Skeletal muscle cell (primary cell): ENCODE measurements around the gene PIP5K1B.
A peak's percentile ranks its signal among the peaks of the same experiment; 100 is the strongest.

ENCODE experiments used
- DNase-seq: peaks from one replicate; pipeline ENCODE4 v3.0.0-alpha.2; 2010; ENCODE audit warnings: low read depth
- H3K4me3 ChIP-seq: 2 replicates; pipeline ENCODE4 v1.5.1; 2011; ENCODE audit warnings: low read depth, mild to moderate bottlenecking, control low read depth, low read length, moderate library complexity

PIP5K1B gene

DNA sequence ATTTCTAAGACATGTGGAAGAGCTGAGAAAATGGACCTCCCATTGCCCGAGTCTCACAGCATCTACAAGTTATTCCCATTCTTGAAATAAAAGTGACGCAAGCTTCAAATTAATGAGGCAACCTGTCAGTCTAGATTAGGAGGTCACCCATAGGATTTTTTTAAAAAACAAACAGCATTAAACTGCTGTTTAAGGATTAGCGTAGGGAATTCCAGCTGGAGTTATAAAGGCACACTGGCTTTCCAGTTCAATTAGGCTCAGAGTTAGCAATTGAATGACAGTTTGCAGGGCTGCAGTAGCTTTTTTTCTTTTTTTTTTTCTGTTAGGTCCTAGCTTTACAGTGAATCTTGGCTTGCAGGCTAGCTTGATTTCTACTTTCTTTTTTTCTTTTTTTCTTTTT lies 292.6 kb downstream of the PIP5K1B start:
- no peak for DNase-seq
- no peak overlapping the region for H3K4me3 ChIP-seq

- H3K4me3 ChIP-seq: no peak overlapping the region
- DNase-seq: no peak
Observed at GRCh38 chr9:68998385-68998784, 293.3 kb downstream of the PIP5K1B start.

GRCh38 chr9:68998812-68999211 lies 293.8 kb downstream of the PIP5K1B start:
- DNase-seq: no peak
- no peak overlapping the region for H3K4me3 ChIP-seq

- no peak overlapping the region for H3K4me3 ChIP-seq
- peak; percentile 28 for DNase-seq
Observed at GRCh38 chr9:68999393-69000105, 294.5 kb downstream of the PIP5K1B start.

GRCh38 chr9:69001921-69002320 lies 296.9 kb downstream of the PIP5K1B start:
- no peak overlapping the region for H3K4me3 ChIP-seq
- DNase-seq: no peak

DNA sequence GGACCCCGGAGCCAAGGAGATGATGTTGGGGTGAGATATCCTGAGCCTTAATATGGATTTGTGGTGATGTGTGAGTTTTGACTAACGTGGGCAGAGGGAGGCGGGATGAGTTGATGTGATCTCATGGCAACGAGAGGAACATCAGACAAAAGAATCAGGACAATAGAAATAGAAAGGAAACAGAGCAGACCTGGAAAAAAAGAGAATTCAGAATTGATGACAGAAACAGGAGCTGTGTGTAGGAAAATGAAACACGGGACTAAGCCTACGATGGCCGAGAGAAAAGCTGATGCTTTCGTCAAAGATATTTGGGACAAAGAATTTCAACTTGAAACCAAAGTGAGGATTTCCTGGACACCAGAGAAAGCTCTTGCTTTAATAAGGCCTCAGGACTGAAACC lies 298.0 kb downstream of the PIP5K1B start:
- no peak overlapping the region for H3K4me3 ChIP-seq
- no peak for DNase-seq

DNA sequence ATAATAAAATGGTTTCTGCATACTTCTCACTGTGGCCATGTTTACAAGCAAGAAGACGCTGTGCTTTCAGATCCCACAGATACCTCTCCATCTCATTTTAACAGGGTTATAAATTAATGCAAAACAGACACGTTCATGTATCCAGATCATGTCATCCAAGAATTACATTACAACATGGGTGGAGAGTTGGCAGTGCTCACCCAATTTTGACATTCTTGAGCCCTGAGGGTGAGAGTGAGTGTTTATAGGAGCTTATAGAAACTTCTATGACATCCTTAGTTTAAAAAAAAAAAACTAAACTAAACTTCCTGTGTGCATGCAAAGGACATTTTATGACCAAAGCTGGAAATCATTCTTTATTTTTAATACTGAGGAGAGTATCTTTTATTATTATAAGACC lies 299.8 kb downstream of the PIP5K1B start:
- no peak overlapping the region for H3K4me3 ChIP-seq
- no peak for DNase-seq

- DNase-seq: no peak
- no peak overlapping the region for H3K4me3 ChIP-seq
Observed at GRCh38 chr9:69009708-69010107, 304.7 kb downstream of the PIP5K1B start.

DNA sequence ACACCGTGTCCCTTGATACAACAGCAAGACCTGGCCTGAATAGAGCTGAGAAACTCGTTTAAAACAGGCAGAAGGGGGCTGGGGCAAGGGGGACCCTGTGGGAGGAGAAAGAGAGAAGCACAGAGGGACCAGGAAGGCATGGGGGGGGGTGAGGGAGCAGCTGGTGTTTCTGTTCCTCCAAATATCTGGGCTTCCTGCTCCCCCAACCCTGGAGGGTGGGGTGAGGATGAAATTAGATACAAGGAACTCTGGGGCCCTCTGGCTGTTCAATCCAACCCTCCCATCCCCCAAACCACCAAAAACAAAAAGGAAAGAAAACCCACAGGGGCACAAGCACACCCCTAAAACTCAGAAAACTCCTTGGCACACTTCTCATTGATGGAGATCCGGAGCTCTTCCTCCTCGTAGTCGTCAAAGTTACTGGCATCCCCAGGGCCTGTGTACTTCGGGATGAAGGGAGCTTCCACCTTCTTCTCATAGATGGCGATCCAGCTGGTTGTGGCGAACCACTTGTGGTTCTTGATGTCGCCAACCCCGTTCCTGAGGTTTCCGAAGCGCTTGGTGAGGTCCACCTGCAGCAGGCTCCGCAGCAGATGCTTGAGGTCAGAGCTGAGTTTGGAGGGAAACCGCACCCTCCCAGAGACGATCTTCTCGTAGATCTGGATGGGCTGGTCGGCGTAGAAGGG lies 307.8 kb downstream of the PIP5K1B start:
- DNase-seq: no peak
- H3K4me3 ChIP-seq: no peak overlapping the region

GRCh38 chr9:69013382-69013727 lies 308.3 kb downstream of the PIP5K1B start:
- no peak overlapping the region for H3K4me3 ChIP-seq
- DNase-seq: no peak

GRCh38 chr9:69014013-69014412 lies 309.0 kb downstream of the PIP5K1B start, which contains the start of gene PRKACG:
Gene PRKACG, minus strand, starts transcription at chr9:69014113. Its CDS starts 21 bp downstream, at chr9:69014092.
- DNase-seq: no peak
- no peak within 1 kb of the TSS for H3K4me3 ChIP-seq

DNA sequence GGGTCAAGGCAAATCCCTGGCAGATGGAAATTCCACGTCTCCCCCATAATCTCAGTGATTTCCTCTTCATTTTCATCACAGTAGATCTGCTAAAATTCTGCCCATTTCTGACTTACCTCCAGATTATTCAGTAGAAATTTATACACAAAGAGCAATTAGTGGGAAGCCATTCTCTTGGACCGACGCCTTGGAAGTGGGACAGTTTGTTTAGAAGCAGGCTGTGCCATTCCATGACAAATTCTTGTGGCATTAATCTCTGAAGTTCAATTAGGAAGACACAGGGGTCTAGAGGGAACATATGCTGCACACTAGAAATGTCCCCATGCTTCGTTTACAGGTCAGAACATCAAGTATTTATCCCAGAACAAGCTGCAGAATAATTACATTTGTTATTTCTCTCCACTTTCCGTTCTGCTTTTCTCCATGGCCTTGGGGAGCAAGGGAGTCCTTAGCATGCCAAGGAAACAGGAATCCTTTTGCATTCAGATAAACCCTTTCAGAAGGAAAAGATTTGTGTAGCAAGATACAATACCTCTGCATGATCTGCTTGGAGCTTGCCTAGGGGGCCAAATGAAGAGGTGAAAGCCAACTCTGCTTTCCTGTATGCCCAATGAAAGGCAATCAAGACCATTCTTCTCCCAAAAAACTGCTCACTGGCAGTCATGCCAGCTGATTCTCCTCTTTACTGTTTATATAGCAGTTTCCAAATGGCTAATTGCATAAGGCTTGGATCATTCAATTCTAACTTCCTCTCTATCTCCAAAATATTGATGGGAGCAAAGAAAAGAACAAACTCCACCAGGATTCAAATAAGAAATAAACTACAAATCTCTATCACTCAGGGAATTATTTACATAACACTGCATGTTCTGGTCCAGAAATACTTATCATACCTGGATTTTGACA lies 311.4 kb downstream of the PIP5K1B start:
- no peak for DNase-seq
- no peak overlapping the region for H3K4me3 ChIP-seq

- H3K4me3 ChIP-seq: no peak overlapping the region
- no peak for DNase-seq
Observed at GRCh38 chr9:69018737-69019136, 313.7 kb downstream of the PIP5K1B start.

DNA sequence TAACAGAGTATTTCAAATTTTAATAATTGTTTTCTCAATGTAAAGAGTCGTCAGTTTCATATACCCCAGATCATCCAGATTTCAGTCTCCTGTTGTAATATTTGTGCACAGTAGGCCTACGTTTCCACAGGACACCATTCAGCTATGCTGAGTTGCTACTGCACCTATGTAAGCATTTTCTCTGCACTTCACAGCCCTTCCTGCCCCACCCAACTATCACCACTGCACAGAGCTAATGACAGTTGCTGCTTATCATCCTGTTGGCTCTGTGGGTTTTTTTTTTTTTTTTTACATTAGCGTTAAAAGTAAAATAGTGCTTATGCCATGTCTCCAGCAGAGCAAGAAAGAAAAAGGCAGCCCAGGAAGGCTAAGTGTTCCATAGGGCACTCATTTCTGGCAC lies 314.8 kb downstream of the PIP5K1B start:
- H3K4me3 ChIP-seq: no peak overlapping the region
- DNase-seq: no peak

DNA sequence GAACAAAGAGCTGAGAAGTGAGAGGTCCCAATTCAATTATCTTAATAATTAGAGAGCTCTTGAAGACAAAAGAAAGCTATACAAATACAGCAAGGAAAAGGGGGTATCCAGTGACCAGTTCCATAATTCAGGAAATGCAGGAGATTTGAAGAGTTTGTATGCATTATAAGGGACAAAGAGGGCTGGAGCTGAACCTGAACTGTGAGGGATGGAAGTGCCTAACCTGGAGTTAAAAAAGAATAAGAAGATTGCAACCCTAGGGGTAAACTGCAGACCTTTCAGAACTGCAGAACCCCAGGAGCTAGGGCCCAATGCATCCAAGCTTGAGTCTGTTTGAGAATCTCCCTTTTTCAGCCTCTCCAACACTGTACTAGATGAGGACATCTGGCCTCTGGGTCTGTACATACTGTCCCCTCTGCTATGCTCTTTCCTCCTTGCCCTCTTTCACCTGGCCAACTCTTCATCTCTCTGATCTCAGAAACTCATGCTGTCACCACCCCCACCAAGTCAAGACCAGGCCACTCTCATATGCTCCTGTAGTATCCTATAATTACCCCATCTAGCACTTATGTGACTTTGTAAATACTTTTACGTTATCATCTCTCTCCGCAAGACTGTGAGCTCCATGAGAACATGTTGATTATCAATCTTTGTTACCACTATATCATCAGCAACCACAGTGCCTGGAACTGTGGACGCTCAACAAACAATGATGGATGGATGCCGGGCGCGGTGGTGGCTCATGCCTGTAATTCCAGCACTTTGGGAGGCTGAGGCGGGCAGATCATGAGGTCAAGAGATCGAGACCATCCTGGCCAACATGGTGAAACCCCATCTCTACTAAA lies 315.5 kb downstream of the PIP5K1B start:
- H3K4me3 ChIP-seq: no peak overlapping the region
- DNase-seq: no peak

DNA sequence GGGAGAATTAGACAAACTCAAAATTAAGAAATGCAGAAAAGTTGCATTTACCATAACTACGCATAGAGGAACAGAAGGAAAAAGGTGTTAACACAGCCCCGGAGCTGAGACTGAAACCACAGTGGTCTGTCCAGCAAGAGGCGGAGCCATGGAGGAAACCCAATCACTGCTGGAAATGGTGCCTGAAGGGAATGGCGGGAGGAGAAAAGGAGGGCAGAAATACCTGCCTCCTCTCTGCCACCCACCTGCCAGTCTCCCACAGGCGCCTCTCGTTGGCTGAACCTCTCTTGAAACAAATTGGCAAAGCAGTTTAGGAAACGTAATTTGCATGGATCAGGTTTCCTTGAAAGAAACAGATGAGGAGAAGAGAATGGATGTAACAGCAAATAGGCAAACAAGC lies 318.6 kb downstream of the PIP5K1B start:
- no peak for DNase-seq
- no peak overlapping the region for H3K4me3 ChIP-seq

DNA sequence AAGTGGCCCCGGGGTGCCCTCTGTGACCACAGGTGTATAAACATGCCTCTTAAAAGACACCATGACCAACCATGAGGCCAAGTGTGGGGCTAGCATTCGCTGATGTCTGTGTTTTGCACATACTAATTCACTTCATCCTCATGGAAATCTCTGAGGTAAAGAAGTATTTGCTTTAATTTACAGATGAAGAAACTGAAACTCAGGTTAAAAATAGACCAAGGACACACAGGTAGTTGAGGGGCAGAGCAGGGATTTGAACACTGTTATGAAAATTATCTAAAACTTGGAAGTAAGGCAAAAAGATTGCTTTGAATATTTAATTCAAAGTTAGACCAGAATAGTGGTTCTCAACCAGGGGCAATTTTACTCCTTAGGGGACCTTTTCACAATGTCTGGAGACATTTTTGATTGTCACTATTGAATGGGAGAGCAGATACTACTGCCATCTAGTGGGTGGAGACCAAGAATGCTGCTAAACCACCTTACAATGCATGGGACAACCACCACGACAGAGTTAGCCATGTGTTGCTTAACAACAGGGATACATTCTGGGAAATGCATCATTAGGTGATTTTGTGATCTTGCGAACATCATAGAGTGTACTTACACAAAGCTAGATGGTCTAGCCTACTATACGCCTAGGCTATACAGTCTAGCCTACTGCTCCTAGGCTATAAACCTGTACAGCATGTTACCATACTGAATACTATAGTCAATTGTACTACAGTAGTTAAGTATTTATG lies 322.5 kb downstream of the PIP5K1B start:
- DNase-seq: no peak
- no peak overlapping the region for H3K4me3 ChIP-seq

DNA sequence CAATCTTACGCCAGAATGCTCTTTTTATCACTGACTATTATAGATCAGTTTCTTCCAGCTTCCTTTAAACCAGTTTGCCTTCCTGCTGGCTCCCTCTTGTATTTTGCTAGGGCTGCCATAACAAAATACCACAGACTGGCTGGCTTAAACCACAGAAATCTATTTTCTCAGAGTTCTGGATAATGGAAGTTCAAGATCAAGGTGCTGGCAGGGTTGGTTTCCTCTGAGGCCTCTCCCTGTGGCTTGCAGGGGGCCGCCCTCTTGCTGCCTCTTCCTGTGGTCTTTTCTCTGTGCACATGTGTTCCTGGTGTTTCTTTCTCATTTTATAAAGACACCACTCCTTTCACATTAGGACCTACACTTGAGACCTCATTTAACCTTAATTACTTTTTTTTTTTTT lies 323.7 kb downstream of the PIP5K1B start:
- no peak for DNase-seq
- no peak overlapping the region for H3K4me3 ChIP-seq

DNA sequence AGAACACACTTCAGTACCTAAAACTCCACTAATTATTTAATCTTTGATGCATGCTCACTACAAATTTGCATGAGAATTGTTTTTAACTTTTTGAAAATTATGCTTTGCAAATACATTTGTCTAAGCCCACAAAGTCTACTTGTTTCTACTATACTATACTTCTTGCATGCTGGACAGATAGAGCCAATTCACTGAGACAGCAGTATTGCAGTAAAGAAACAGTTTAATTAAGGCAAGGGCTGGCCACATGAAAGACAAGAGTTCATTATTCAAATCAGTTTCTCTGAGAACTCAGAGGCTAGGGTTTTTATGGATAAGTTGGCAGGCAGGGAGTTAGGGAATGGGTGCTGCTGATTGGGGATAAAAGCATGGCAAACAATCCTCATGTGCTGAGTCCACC lies 324.5 kb downstream of the PIP5K1B start:
- no peak for DNase-seq
- no peak overlapping the region for H3K4me3 ChIP-seq
